ENCODE measurements around the gene C2CD2. TPM values are rescaled to one million over a fixed set of nuclear protein-coding genes. Genes with fewer than 3 reads are reported as not detected.
A peak's percentile ranks its signal among the peaks of the same experiment; 100 is the strongest.

Gene C2CD2
- total and polyA plus RNA-seq, 2 donors (not counting 1 experiment from before 2014, with no cell fraction given), result 6.8 to 11.9 TPM

DNA sequence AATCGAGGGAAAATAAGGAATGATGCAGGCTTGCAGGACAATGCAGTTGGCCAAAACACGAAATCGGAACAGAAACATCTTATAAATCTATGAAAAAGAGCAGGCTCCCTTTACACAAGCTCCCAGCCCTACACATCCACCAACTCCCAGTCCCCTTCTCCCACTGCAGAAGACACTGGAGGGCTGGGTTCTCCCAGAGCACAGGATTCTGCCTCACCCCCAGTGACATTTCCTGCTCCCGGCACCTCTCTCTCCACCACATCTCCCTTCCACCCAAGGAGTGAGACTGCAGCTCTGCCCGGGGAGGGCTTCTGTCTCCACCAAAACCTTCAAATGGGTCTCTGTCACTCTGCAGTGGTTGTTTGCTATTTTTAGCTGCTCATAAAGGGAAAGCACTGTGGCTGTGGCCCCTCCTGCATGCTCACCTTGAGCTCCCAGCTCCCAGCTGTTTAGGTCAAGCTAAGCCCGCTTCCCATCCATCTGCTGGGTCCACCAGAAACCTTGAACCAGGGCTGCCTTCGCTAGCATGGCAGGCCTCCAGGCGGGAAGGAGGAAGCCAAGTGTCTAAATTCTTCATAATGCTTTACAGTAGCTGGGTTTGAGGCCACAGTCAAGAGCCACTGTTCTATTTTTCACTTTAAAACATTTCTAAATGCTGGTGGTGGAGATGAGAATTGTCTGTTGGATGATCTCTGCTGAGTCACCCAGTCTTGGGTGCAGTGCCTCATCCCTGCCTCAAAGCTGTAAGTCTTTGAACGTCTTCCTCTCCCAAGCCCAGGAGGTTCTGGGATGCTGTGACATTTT lies 3.3 kb upstream of the C2CD2 start:
- peaks cover 0 to 42% (median 10%) of the 10 kb centered on the region in 4 experiments for H3K27me3 ChIP-seq (replicated peaks in 1 of 4; ENCODE audit: control extremely low read depth in 1 of 4, control insufficient read depth in 3 of 4, insufficient read depth in 4 of 4, low read length in 3 of 4)
- H4K20me1 ChIP-seq (ENCODE audit: control insufficient read depth, insufficient read depth, low read length, poor library complexity, severe bottlenecking), result no peaks in the 10 kb centered on the region
- Mint-ChIP-seq H3K4me3 (no peak overlapping the region), H3K4me1 (peaks cover 26% of the 10 kb centered on the region), H3K9me3 (ENCODE audit: insufficient read depth) (no peaks in the 10 kb centered on the region), H3K27ac (peak overlapping the region; percentile 29), H3K27me3 (peaks cover 39% of the 10 kb centered on the region)
- intact Hi-C loops (cut with micrococcal nuclease), result no loop called here
- H3K4me1 ChIP-seq (ENCODE audit: control insufficient read depth in 2 of 2, insufficient read depth in 2 of 2, low read length in 2 of 2), result peaks cover 25 to 26% of the 10 kb centered on the region in 2 donors
- H3K4me2 ChIP-seq (replicated peaks; ENCODE audit: low read depth, low read length, poor library complexity, severe bottlenecking), result no peak overlapping the region
- CTCF ChIA-PET, result no interaction called here
- no peak overlapping the region for H3K9ac ChIP-seq (ENCODE audit: low read length)
- no peak for TF ChIP-seq EZH2 (IDR thresholded peaks at IDR 0.05; ENCODE audit: borderline replicate concordance, insufficient read depth, low read depth, low read length, poor library complexity, severe bottlenecking)
- TF ChIP-seq, protein P1, sequence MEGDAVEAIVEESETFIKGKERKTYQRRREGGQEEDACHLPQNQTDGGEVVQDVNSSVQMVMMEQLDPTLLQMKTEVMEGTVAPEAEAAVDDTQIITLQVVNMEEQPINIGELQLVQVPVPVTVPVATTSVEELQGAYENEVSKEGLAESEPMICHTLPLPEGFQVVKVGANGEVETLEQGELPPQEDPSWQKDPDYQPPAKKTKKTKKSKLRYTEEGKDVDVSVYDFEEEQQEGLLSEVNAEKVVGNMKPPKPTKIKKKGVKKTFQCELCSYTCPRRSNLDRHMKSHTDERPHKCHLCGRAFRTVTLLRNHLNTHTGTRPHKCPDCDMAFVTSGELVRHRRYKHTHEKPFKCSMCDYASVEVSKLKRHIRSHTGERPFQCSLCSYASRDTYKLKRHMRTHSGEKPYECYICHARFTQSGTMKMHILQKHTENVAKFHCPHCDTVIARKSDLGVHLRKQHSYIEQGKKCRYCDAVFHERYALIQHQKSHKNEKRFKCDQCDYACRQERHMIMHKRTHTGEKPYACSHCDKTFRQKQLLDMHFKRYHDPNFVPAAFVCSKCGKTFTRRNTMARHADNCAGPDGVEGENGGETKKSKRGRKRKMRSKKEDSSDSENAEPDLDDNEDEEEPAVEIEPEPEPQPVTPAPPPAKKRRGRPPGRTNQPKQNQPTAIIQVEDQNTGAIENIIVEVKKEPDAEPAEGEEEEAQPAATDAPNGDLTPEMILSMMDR (IDR thresholded peaks at IDR 0.05), result no peak
- H3K36me3 ChIP-seq (replicated peaks in 1 of 2; ENCODE audit: control extremely low read depth in 1 of 2, control insufficient read depth in 1 of 2, extremely low read depth in 1 of 2, insufficient read depth in 2 of 2, low read length in 1 of 2), result no peaks in the 10 kb centered on the region
- H3K27ac ChIP-seq (ENCODE audit: low read length in 2 of 2), result no peak overlapping the region
- no peak overlapping the region for H3K4me3 ChIP-seq (ENCODE audit: control extremely low read depth in 1 of 5, extremely low read depth in 1 of 5, insufficient read depth in 1 of 5, low read depth in 2 of 5, low read length in 4 of 5)
- ATAC-seq (ENCODE audit: low read depth) (no peak), DNase-seq (no peak)
- H2AFZ ChIP-seq (ENCODE audit: insufficient read depth, low read depth, low read length, poor library complexity, severe bottlenecking), result no peak overlapping the region
- 64% methylated on average over 6 of the region's 9 CpGs for WGBS (ENCODE audit: insufficient coverage)
- H3K79me2 ChIP-seq (ENCODE audit: control insufficient read depth, insufficient read depth, low read length), result no peaks in the 10 kb centered on the region
- POLR2A ChIA-PET, result no interaction called here
- peaks cover 0 to 6% (median 0%) of the 10 kb centered on the region in 3 donors for H3K9me3 ChIP-seq (ENCODE audit: control extremely low read depth in 1 of 3, control insufficient read depth in 2 of 3, insufficient read depth in 1 of 3, low read length in 2 of 3)

GRCh38 chr21:41955516-41955915 lies 1.7 kb upstream of the C2CD2 start:
- H3K4me1 Mint-ChIP-seq, result peaks cover 16% of the 10 kb centered on the region
- intact Hi-C loops (cut with micrococcal nuclease), result no loop called here
- peaks cover 35% of the 10 kb centered on the region for H3K27me3 Mint-ChIP-seq
- Histone ChIP-seq H3K27me3 (replicated peaks in 1 of 4; ENCODE audit: control extremely low read depth in 1 of 4, control insufficient read depth in 3 of 4, insufficient read depth in 4 of 4, low read length in 3 of 4) (peaks cover 0 to 38% (median 7%) of the 10 kb centered on the region in 4 experiments), H3K9ac (ENCODE audit: low read length) (no peak overlapping the region), H3K27ac (ENCODE audit: low read length in 2 of 2) (no peak overlapping the region), H4K20me1 (ENCODE audit: control insufficient read depth, insufficient read depth, low read length, poor library complexity, severe bottlenecking) (no peaks in the 10 kb centered on the region), H3K4me1 (ENCODE audit: control insufficient read depth in 2 of 2, insufficient read depth in 2 of 2, low read length in 2 of 2) (peaks cover 17 to 19% of the 10 kb centered on the region in 2 donors), H3K36me3 (replicated peaks in 1 of 2; ENCODE audit: control extremely low read depth in 1 of 2, control insufficient read depth in 1 of 2, extremely low read depth in 1 of 2, insufficient read depth in 2 of 2, low read length in 1 of 2) (no peaks in the 10 kb centered on the region), H3K4me2 (replicated peaks; ENCODE audit: low read depth, low read length, poor library complexity, severe bottlenecking) (peak overlapping the region; percentile 22), H3K4me3 (ENCODE audit: control extremely low read depth in 1 of 5, extremely low read depth in 1 of 5, insufficient read depth in 1 of 5, low read depth in 2 of 5, low read length in 4 of 5) (no peak overlapping the region), H2AFZ (ENCODE audit: insufficient read depth, low read depth, low read length, poor library complexity, severe bottlenecking) (no peak overlapping the region), H3K79me2 (ENCODE audit: control insufficient read depth, insufficient read depth, low read length) (no peaks in the 10 kb centered on the region), H3K9me3 (ENCODE audit: control extremely low read depth in 1 of 3, control insufficient read depth in 2 of 3, insufficient read depth in 1 of 3, low read length in 2 of 3) (peaks cover 0 to 6% (median 0%) of the 10 kb centered on the region in 3 donors)
- no peak overlapping the region for H3K27ac Mint-ChIP-seq
- POLR2A ChIA-PET, result interaction anchor here (0.7 kb wide), 1 partner anchor 127 kb away, joined by 6 read pairs; no protein-coding TSS in a partner anchor
- peak overlapping the region; percentile 18 for H3K4me3 Mint-ChIP-seq
- ATAC-seq (ENCODE audit: low read depth) (no peak), DNase-seq (no peak)
- 83% methylated on average over 5 of the region's 10 CpGs for WGBS (ENCODE audit: insufficient coverage)
- TF ChIP-seq, protein P1 (IDR thresholded peaks at IDR 0.05), result no peak
- TF ChIP-seq EZH2 (IDR thresholded peaks at IDR 0.05; ENCODE audit: borderline replicate concordance, insufficient read depth, low read depth, low read length, poor library complexity, severe bottlenecking), result no peak
- CTCF ChIA-PET, result interaction anchor here (0.9 to 1.0 kb wide), 2 partner anchors 152 to 162 kb away, joined by 3 to 4 read pairs; no protein-coding TSS in a partner anchor
- H3K9me3 Mint-ChIP-seq (ENCODE audit: insufficient read depth), result no peaks in the 10 kb centered on the region
